Gastroesophageal sphincter (tissue), 2 donors: ENCODE measurements around the gene PBX1.

Experiments
- EP300 ChIP-seq: sonication (generic); formaldehyde crosslinking; IDR thresholded peaks from one replicate; pipeline ENCODE4 v1.6.1; 2017; ENCODE audit warnings: antibody characterized with exemption, mild to moderate bottlenecking
- POLR2A ChIP-seq, 2 donors: fragments of 450-650 bp; IDR thresholded peaks; one replicate each; pipeline ENCODE4 v1.6.1; 2017; ENCODE audit warnings: antibody characterized with exemption in 2 of 2, mild to moderate bottlenecking in 2 of 2, moderate library complexity in 1 of 2

GRCh38 chr1:164728719-164729118 lies 169.7 kb downstream of the PBX1 start:
- no peak for TF ChIP-seq POLR2A (IDR thresholded peaks at IDR 0.05)
- TF ChIP-seq EP300, result no peak
